DND-41 (cell line): ENCODE data around the gene DLGAP1.

Experiments used
- CTCF ChIP-seq: IDR thresholded peaks from 2 replicates; pipeline ENCODE4 v1.5.1; 2012; ENCODE audit warnings: borderline replicate concordance, low read length, moderate library complexity, mild to moderate bottlenecking; ENCODE audit not compliant: poor library complexity, severe bottlenecking; ENCODE audit errors: extremely low read depth
- EZH2 ChIP-seq: IDR thresholded peaks from 3 replicates; pipeline ENCODE4 v1.6.1; 2012; ENCODE audit warnings: borderline replicate concordance, low read depth, mild to moderate bottlenecking, moderate library complexity, low read length, inconsistent platforms; ENCODE audit not compliant: severe bottlenecking

GRCh38 chr18:4119813-4120212, 335.3 kb downstream of the DLGAP1 start:
- no peak for TF ChIP-seq CTCF
- no peak for TF ChIP-seq EZH2
